AG08395 (cell line): ENCODE data around the gene MDM4.
A peak's percentile ranks its signal among the peaks of the same experiment; 100 is the strongest.
"Not testable (repeated sequence)": the region's sequence is repeated elsewhere in the genome, so short reads cannot be mapped to it uniquely, and the experiment has no call there.

Experiments used
- DNase-seq: peaks from one replicate; pipeline ENCODE4 v3.0.0; 2012; ENCODE audit warnings: mixed read lengths, low spot score

Gene MDM4

GRCh38 chr1:204514828-204515227 is 1.4 kb upstream of the MDM4 start:
- DNase-seq, result no peak

GRCh38 chr1:204517382-204517781 is 1.2 kb downstream of the MDM4 start:
- not testable (repeated sequence) for DNase-seq

- DNase-seq, result peak; percentile 8
Observed at GRCh38 chr1:204520834-204521709, 4.9 kb downstream of the MDM4 start.

GRCh38 chr1:204521941-204522521 is 5.8 kb downstream of the MDM4 start:
- DNase-seq, result not testable (repeated sequence)

GRCh38 chr1:204523605-204524215 is 7.5 kb downstream of the MDM4 start:
- DNase-seq, result no peak

- DNase-seq, result no peak
Observed at GRCh38 chr1:204524986-204525385, 8.8 kb downstream of the MDM4 start.

GRCh38 chr1:204528241-204528640 is 12.0 kb downstream of the MDM4 start:
- DNase-seq, result no peak

DNA sequence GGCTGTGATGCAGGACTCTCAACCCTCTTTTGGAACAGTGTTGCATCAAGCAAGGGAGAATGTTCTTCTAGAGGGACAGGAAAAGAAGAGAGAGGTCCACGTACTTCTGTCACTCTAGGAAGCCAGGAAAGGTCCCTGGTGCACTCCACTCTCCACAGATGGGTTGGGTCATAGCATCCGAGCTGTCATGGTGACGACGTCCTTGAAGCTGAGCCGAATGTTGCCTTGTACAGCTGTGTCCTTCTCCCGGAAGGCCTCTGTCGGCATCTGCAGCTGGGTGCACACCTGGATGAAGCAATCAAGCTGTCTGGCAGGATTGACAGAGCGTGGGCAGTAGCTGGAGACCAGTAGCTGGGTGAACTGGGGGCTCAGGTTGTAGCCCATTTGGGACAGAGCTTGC is 12.5 kb downstream of the MDM4 start:
- DNase-seq, result no peak

- no peak for DNase-seq
Observed at GRCh38 chr1:204529371-204529895, 13.2 kb downstream of the MDM4 start.

DNA sequence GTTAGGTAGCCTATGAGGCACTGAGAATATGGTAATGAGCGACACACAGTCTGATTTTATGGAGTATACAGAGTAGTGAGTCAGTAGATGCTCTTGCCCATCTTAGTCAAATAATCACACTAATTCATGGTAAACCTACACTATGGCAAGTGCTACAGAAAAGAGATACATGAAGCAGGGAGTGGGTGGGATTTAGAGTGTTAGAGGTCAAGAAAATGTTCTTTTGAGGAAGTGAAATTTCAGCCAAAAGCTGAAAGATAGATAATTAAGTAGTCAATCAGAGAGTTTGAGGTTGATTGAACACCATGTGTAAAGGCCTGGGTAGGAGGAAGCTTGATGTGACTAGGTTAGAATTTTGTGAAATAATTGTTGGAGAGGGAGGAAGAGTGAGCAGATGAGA is 14.7 kb downstream of the MDM4 start:
- DNase-seq, result no peak

DNA sequence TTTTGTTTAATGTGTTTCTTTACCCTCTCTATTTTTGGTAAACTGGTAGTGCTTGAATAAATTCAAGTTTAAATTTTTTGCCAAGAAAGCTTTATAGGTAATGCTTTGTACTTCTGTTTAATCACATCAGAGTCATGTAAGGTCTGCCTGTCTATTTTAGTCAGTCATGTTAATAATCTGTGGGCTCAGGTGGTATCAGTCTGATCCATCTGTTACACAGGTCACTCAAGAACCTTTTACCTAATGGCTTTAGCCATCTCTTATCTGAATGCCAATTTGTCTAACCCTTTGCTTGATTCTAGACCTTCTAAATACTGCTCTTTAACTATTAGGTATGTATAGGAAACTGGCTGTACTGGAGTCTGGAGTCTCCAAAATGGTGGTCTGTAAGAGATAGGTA is 16.6 kb downstream of the MDM4 start:
- no peak for DNase-seq

DNA sequence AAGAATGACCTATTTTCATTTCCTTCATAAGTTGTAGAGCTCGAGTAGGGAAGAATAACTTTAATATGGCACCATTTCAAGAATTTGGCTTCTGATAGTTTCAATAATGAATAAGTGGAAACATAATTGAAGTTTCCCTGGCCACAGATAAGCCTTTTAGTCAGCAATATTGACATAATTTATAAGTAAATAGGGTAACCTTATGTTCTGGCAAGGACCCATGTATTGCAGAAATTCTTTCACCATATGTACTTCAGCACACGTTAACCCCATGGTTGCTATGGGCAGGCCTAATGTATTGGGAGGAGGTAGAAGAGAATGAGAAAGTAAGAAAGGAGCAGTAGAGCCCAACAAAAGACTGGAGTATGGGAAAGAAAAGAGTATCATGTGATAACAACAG is 25.4 kb downstream of the MDM4 start:
- DNase-seq, result no peak

GRCh38 chr1:204544321-204544720 is 28.1 kb downstream of the MDM4 start:
- peak; percentile 32 for DNase-seq

DNA sequence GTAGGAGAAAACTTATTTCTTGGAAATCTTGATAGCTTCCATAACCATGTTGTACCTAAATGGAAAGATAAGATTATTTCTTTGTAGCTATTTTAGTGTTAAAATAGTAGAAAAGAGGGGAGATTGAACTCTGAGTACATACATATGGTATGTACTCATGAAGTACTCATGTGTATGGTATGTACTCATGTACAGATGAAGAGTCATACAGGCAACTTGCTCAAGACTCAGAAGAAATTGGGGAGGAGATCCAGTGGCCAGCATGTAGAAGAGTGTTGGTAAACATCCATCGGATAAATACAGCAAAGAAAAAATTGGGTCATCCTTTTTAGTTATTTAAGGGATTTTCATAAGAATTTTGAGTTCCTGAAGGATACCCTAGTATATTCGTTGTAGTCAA is 29.0 kb downstream of the MDM4 start:
- no peak for DNase-seq

- no peak for DNase-seq
Observed at GRCh38 chr1:204545881-204546280, 29.7 kb downstream of the MDM4 start.

DNA sequence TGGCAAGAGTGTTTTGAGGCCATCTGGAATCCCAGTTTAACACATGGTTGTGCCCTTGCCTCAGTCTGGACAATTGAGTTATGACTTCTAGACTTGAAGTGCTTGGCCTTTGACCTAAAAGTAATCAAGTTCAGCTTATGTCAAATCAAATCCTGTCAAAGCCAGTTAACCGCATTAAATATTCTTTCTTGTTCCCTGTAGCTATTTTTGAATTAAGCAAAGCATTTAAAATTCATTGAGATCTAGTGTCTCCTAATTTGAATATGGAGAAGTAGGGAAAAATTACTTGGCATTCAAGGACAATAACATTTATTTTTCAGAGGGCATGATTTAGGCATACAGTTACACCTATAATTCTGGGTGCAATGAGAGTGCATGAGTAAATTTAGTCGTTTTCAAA is 32.1 kb downstream of the MDM4 start:
- DNase-seq, result no peak

DNA sequence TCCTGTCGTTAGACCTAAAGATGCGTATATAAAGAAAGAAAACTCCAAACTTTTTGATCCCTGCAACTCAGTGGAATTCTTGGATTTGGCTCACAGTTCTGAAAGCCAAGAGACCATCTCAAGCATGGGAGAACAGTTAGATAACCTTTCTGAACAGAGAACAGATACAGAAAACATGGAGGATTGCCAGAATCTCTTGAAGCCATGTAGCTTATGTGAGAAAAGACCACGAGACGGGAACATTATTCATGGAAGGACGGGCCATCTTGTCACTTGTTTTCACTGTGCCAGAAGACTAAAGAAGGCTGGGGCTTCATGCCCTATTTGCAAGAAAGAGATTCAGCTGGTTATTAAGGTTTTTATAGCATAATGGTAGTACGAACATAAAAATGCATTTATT is 33.1 kb downstream of the MDM4 start:
- no peak for DNase-seq

DNA sequence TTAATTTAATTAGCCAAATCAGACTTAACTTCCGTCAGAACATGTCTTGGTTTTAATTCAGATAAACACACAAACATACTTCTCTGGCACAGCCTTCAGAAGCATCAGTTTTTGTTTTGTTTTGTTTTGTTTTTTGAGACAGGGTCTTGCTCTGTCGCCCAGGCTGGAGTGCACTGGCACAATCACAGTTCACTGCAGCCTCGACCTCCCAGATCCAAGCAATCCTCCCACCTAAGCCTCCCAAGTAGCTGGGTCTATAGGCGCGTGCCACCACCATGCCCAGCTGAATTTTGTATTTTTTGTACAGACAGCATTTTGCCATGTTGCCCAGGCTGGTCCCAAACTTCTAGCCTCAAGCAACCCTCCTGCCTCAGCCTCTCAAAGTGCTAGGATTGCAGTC is 34.7 kb downstream of the MDM4 start:
- no peak for DNase-seq

DNA sequence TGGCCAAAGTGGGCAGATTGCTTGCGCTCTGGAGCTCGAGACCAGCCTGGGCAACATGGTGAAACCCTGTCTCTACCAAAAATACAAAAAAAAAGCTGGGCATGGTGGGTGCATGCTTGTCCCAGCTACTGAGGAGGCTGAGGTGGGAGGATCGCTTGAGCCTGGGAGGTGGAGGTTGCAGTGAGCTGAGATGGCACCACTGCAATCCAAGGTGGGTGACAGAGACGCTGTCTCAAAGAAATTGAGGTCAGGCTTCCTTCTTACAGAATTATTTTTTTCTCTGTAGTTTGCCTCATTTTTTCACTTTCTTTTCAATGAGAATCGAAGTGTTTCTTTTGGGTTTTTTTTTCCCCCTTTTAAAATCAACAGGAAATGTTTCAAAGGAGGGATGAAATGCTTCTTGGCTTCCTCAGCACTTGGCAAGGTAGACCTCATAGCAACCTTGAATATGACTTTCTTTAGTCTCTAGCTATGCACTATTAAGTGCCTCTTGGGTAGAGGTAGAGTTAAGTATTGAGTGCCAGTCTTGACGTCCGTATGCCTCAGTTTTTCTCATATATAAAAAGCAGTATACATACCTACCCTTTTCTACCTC is 40.3 kb downstream of the MDM4 start:
- DNase-seq, result no peak

GRCh38 chr1:204558467-204558866 is 42.3 kb downstream of the MDM4 start:
- no peak for DNase-seq

- DNase-seq, result not testable (repeated sequence)
Observed at GRCh38 chr1:204560002-204560401, 43.8 kb downstream of the MDM4 start.

DNA sequence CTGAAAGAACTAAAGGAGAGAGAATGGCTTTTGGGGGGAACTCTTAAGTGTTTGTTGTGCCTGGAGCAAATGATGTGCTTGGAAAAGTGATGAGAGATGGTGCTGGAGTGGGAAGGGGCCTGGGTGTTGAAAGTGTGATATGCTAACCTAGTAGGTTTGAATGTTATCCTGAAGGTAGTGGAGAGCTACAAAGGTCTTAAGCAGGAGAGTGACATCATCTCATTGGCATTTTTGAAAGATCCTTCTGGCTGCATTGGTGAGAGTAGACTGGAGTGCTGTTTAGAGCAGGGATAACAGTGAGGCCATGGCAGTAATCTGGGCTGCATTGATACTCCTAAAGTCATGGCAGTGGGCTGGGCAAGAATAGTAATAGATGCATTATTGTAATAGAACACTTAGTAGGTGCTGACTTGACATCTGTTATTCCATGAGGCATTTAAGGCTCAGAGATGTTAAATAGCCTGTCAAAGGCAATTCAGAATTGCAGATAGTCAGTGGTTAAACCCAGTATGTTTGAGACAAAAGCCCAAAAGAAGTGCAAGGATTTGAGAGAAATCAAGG is 44.5 kb downstream of the MDM4 start:
- peak; percentile 26 for DNase-seq
